Lower leg skin (tissue), 4 donors: Measurements from ENCODE around the gene KRT76. TPM values are rescaled to one million over a fixed set of nuclear protein-coding genes. Genes with fewer than 3 reads are reported as not detected.
"Not testable (repeated sequence)": the region's sequence is repeated elsewhere in the genome, so short reads cannot be mapped to it uniquely, and the experiment has no call there.

Experiments
- DNase-seq, 2 donors: peaks; one replicate each; pipeline ENCODE4 v3.0.0-alpha.2; 2019; ENCODE audit warnings: low spot score in 2 of 2
- H3K4me3 ChIP-seq: fragments of 200-600 bp; sonication (generic); 2 replicates; pipeline ENCODE4 v1.5.1; 2017; ENCODE audit warnings: mild to moderate bottlenecking, low read depth; ENCODE audit not compliant: poor library complexity, severe bottlenecking
- CTCF ChIP-seq, 3 donors: fragments of 450-650 bp; IDR thresholded peaks; one replicate each; pipeline ENCODE4 v1.5.1; 2016; ENCODE audit warnings: antibody characterized with exemption in 3 of 3, mild to moderate bottlenecking in 3 of 3, moderate library complexity in 2 of 3
- POLR2A ChIP-seq, 2 donors: fragments of 450-650 bp; IDR thresholded peaks; one replicate each; pipeline ENCODE4 v1.6.1; 2016 to 2017; ENCODE audit warnings: antibody characterized with exemption in 2 of 2, mild to moderate bottlenecking in 1 of 2, moderate library complexity in 1 of 2
- WGBS, 2 donors: methylation state at CpG; one replicate each; pipeline ENCODE4 v1.1.5; 2018; 5-methylcytosine and 5-hydroxymethylcytosine counted together
- intact Hi-C: fragments of 100-400 bp; cut with DNase I; formaldehyde crosslinking; loops from one replicate; pipeline ENCODE4 v1.15.0; 2023; ENCODE audit warnings: low total_unique reads
- total RNA-seq, 4 donors: library from RNA; depleted of rRNA; stranded (reverse); fragments of >200 nt; gene quantifications; one replicate each; pipeline ENCODE4 v1.1.0, GENCODE V29; 2016

The KRT76 gene
- total RNA-seq, 4 donors from 2014 or later = not detected

GRCh38 chr12:52797529-52797894, 20.4 kb upstream of the KRT76 start:
- no peak for DNase-seq
- H3K4me3 ChIP-seq = no peak overlapping the region
- TF ChIP-seq POLR2A (IDR thresholded peaks at IDR 0.05) = no peak
- no peak for TF ChIP-seq CTCF (IDR thresholded peaks at IDR 0.05)
- intact Hi-C loops = no loop called here

- WGBS, 2 donors = 93 to 100% methylated on average over 2 to 3 of the region's 3 CpGs
- no peak for DNase-seq
- no peak overlapping the region for H3K4me3 ChIP-seq
- intact Hi-C loops = no loop called here
- no peak for TF ChIP-seq CTCF (IDR thresholded peaks at IDR 0.05)
- TF ChIP-seq POLR2A (IDR thresholded peaks at IDR 0.05) = no peak
Measured at GRCh38 chr12:52796839-52797528, 19.8 kb upstream of the KRT76 start.

GRCh38 chr12:52796429-52796794, 19.3 kb upstream of the KRT76 start:
- 96 to 100% methylated on average over 3 of the region's 3 CpGs for WGBS, 2 donors
- no peak overlapping the region for H3K4me3 ChIP-seq
- intact Hi-C loops = no loop called here
- no peak for TF ChIP-seq POLR2A (IDR thresholded peaks at IDR 0.05)
- no peak for TF ChIP-seq CTCF (IDR thresholded peaks at IDR 0.05)
- DNase-seq = no peak

GRCh38 chr12:52795694-52796428, 18.7 kb upstream of the KRT76 start, which contains the start of gene KRT3:
TSS of gene KRT3 (minus strand) at chr12:52796117. CDS start at chr12:52796042, 75 bp downstream.
- 88 to 89% methylated on average over 17 of the region's 17 CpGs for WGBS, 2 donors
- DNase-seq = no peak
- TF ChIP-seq POLR2A (IDR thresholded peaks at IDR 0.05) = no peak
- TF ChIP-seq CTCF (IDR thresholded peaks at IDR 0.05) = no peak
- intact Hi-C loops = no loop called here
- no peak within 1 kb of the TSS for H3K4me3 ChIP-seq

- WGBS, 2 donors = 83 to 97% methylated on average over 2 of the region's 2 CpGs
- DNase-seq, intact Hi-C loops, H3K4me3 ChIP-seq: not testable (repeated sequence)
Measured at GRCh38 chr12:52795332-52795674, 18.2 kb upstream of the KRT76 start.

GRCh38 chr12:52794479-52795331, 17.6 kb upstream of the KRT76 start:
- H3K4me3 ChIP-seq = no peak overlapping the region
- intact Hi-C loops = no loop called here
- 69 to 80% methylated on average over 5 of the region's 5 CpGs for WGBS, 2 donors
- DNase-seq = no peak
- no peak for TF ChIP-seq CTCF (IDR thresholded peaks at IDR 0.05)
